H1 (cell line): ENCODE measurements around the gene VPS35L. TPM values are rescaled to one million over a fixed set of nuclear protein-coding genes. Genes with fewer than 3 reads are reported as not detected.

Experiments
- CTCF ChIA-PET: fragments of 300-600 bp; sonication (Branson Sonifier 250); formaldehyde crosslinking; loops from one replicate; lab custom pipeline; 2021; ENCODE audit not compliant: partially characterized antibody; lab: Charles Lee
- POLR2A ChIA-PET: fragments of 300-600 bp; sonication (Branson Sonifier 250); formaldehyde crosslinking; loops from one replicate; lab custom pipeline; 2021; ENCODE audit warnings: inconsistent platforms; ENCODE audit not compliant: partially characterized antibody; lab: Charles Lee
- DNase-seq, 2 experiments: peaks; one replicate each; pipeline versions ENCODE4 v3.0.0 to v3.0.0-alpha.2; 2010 to 2022; ENCODE audit warnings: low spot score in 2 of 2, low read depth in 1 of 2, mixed read lengths in 1 of 2
- FAIRE-seq: peaks from 2 replicates; lab custom pipeline; 2011; peaks lifted over from hg19 to GRCh38; lab: Jason Lieb, UNC
- H2AFZ ChIP-seq: 2 replicates; pipeline ENCODE4 v1.8.1; 2012; ENCODE audit warnings: low read length, inconsistent platforms
- H2AK5ac ChIP-seq: 2 replicates; pipeline ENCODE4 v1.6.1; 2013; ENCODE audit warnings: low read depth, low read length
- H2BK120ac ChIP-seq: replicated peaks from 2 replicates; pipeline ENCODE3; 2013; ENCODE audit warnings: low read depth, low read length, inconsistent platforms
- H2BK12ac ChIP-seq: 2 replicates; pipeline ENCODE4 v1.6.1; 2013; ENCODE audit warnings: low read depth, low read length
- H2BK15ac ChIP-seq: 2 replicates; pipeline ENCODE4 v1.6.1; 2013; ENCODE audit warnings: low read length
- H2BK20ac ChIP-seq: 2 replicates; pipeline ENCODE4 v1.6.1; 2013; ENCODE audit warnings: low read length
- H2BK5ac ChIP-seq: 2 replicates; pipeline ENCODE4 v1.6.1; 2013; ENCODE audit warnings: low read depth, low read length
- H3K14ac ChIP-seq: 2 replicates; pipeline ENCODE4 v1.6.1; 2013; ENCODE audit warnings: inconsistent platforms; ENCODE audit not compliant: insufficient read length
- H3K18ac ChIP-seq: 2 replicates; pipeline ENCODE4 v1.6.1; 2013; ENCODE audit warnings: low read length; ENCODE audit errors: extremely low read depth
- H3K23ac ChIP-seq: 2 replicates; pipeline ENCODE4 v1.6.1; 2013; ENCODE audit warnings: inconsistent platforms; ENCODE audit not compliant: insufficient read length
- H3K23me2 ChIP-seq: 2 replicates; pipeline ENCODE4 v1.6.1; 2013; ENCODE audit warnings: low read depth, low read length
- H3K27ac ChIP-seq: 2 replicates; pipeline ENCODE4 v1.6.1; 2011; ENCODE audit warnings: low read depth, low read length, inconsistent platforms
- H3K27me3 ChIP-seq, 4 experiments: replicated peaks in 1 of 4; 1 replicate in 1 of 4; 2 replicates in 3 of 4; pipeline versions ENCODE4 v1.6.1 to v1.8.1; 2011 to 2013; ENCODE audit warnings: low read length in 3 of 4, mild to moderate bottlenecking in 3 of 4, inconsistent platforms in 2 of 4, mixed read lengths in 2 of 4, moderate library complexity in 1 of 4; ENCODE audit not compliant: control insufficient read depth in 3 of 4, insufficient read depth in 3 of 4; ENCODE audit errors: extremely low read depth in 1 of 4
- H3K36me3 ChIP-seq, 4 experiments: 2 replicates each; pipeline versions ENCODE4 v1.6.1 to v1.8.1; 2011 to 2013; ENCODE audit warnings: mild to moderate bottlenecking in 4 of 4, low read length in 3 of 4, moderate library complexity in 2 of 4, control low read depth in 1 of 4, inconsistent platforms in 1 of 4; ENCODE audit not compliant: insufficient read depth in 4 of 4, control insufficient read depth in 2 of 4
- H3K4ac ChIP-seq: replicated peaks from 2 replicates; pipeline ENCODE3; 2013; ENCODE audit warnings: low read length, low read depth, mixed read lengths, inconsistent platforms; ENCODE audit not compliant: insufficient read length
- H3K4me1 ChIP-seq, 4 experiments: replicated peaks in 1 of 4; 1 replicate in 1 of 4; 2 replicates in 3 of 4; pipeline versions ENCODE4 v1.6.1 to v1.8.1; 2011 to 2013; ENCODE audit warnings: low read length in 3 of 4, inconsistent platforms in 2 of 4, mixed read lengths in 1 of 4; ENCODE audit not compliant: insufficient read depth in 4 of 4, control insufficient read depth in 3 of 4
- H3K4me2 ChIP-seq, 2 experiments: 2 replicates each; pipeline versions ENCODE4 v1.6.1 to v1.8.1; 2011 to 2013; ENCODE audit warnings: low read depth in 2 of 2, low read length in 2 of 2, control low read depth in 1 of 2, inconsistent platforms in 1 of 2, mild to moderate bottlenecking in 1 of 2; ENCODE audit not compliant: insufficient read depth in 1 of 2
- H3K4me3 ChIP-seq, 4 experiments: fragments of 200-600, 300-600 bp in 1 of 4; sonication (generic), shearing (Covaris generic), sonication (Bioruptor Twin) in 1 of 4; 2 replicates each; pipeline versions ENCODE4 v1.5.1 to v1.8.1; 2011 to 2016; ENCODE audit warnings: low read length in 4 of 4, low read depth in 3 of 4, control low read depth in 2 of 4, inconsistent platforms in 2 of 4, mild to moderate bottlenecking in 2 of 4, mixed read lengths in 1 of 4, moderate library complexity in 1 of 4; ENCODE audit not compliant: insufficient read depth in 2 of 4; ENCODE audit errors: extremely low read depth in 1 of 4
- H3K56ac ChIP-seq: replicated peaks from 2 replicates; pipeline ENCODE3; 2013; ENCODE audit warnings: low read depth, mild to moderate bottlenecking, mixed read lengths, low read length, inconsistent platforms; ENCODE audit not compliant: insufficient read length
- H3K79me1 ChIP-seq: 2 replicates; pipeline ENCODE4 v1.6.1; 2013; ENCODE audit warnings: low read depth, low read length, control low read depth
- H3K79me2 ChIP-seq, 2 experiments: 2 replicates each; pipeline versions ENCODE4 v1.6.1 to v1.8.1; 2012 to 2013; ENCODE audit warnings: low read length in 2 of 2, mild to moderate bottlenecking in 2 of 2, inconsistent platforms in 1 of 2; ENCODE audit not compliant: insufficient read depth in 2 of 2, control insufficient read depth in 1 of 2
- H3K9ac ChIP-seq, 4 experiments: replicated peaks in 1 of 4; 1 replicate in 1 of 4; 2 replicates in 3 of 4; pipeline versions ENCODE4 v1.6.1 to v1.8.1; 2011 to 2013; ENCODE audit warnings: low read depth in 3 of 4, low read length in 3 of 4, control low read depth in 2 of 4, mild to moderate bottlenecking in 2 of 4, moderate library complexity in 2 of 4, inconsistent platforms in 1 of 4; ENCODE audit errors: extremely low read depth in 1 of 4
- H3K9me3 ChIP-seq, 2 experiments: 2 replicates each; pipeline versions ENCODE4 v1.6.1 to v1.8.1; 2012 to 2013; ENCODE audit warnings: mild to moderate bottlenecking in 2 of 2, moderate library complexity in 2 of 2, control low read depth in 1 of 2, inconsistent platforms in 1 of 2, low read depth in 1 of 2, low read length in 1 of 2, mixed read lengths in 1 of 2; ENCODE audit not compliant: insufficient read depth in 2 of 2
- H4K20me1 ChIP-seq, 2 experiments: replicated peaks in 1 of 2; 2 replicates each; pipeline versions ENCODE3 to v1.8.1; 2011 to 2013; ENCODE audit warnings: inconsistent platforms in 2 of 2, low read length in 2 of 2, mild to moderate bottlenecking in 1 of 2; ENCODE audit not compliant: insufficient read depth in 2 of 2, control insufficient read depth in 1 of 2
- H4K5ac ChIP-seq: 2 replicates; pipeline ENCODE4 v1.6.1; 2013; ENCODE audit warnings: low read length, low read depth, mixed read lengths, inconsistent platforms; ENCODE audit not compliant: insufficient read length
- H4K8ac ChIP-seq: 2 replicates; pipeline ENCODE4 v1.8.0; 2013; ENCODE audit warnings: mild to moderate bottlenecking, moderate library complexity, low read length, inconsistent platforms; ENCODE audit not compliant: insufficient read depth; ENCODE audit errors: extremely low read depth
- H4K91ac ChIP-seq: replicated peaks from 2 replicates; pipeline ENCODE3; 2013; ENCODE audit warnings: low read length, mixed read lengths, inconsistent platforms; ENCODE audit not compliant: insufficient read length
- ASH2L ChIP-seq: fragments of 200-600, 300-600 bp; sonication (generic); IDR thresholded peaks from one replicate; pipeline ENCODE4 v1.7.1; 2017; ENCODE audit warnings: low read length
- CTBP2 ChIP-seq: IDR thresholded peaks from 2 replicates; pipeline ENCODE4 v1.7.0; 2011; ENCODE audit warnings: borderline replicate concordance, mild to moderate bottlenecking, moderate library complexity, mixed read lengths, low read length; ENCODE audit not compliant: insufficient read depth, insufficient read length
- EZH2 ChIP-seq: fragments of 200-600 bp; sonication (generic); IDR thresholded peaks from 2 replicates; pipeline ENCODE4 v1.7.1; 2012; ENCODE audit warnings: low read depth, mild to moderate bottlenecking, moderate library complexity, low read length, inconsistent platforms; ENCODE audit not compliant: severe bottlenecking
- KDM4A ChIP-seq: IDR thresholded peaks from one replicate; pipeline ENCODE4 v1.7.1; 2012; ENCODE audit warnings: low read depth, mild to moderate bottlenecking, moderate library complexity, low read length, inconsistent platforms; ENCODE audit not compliant: severe bottlenecking
- POLR2A ChIP-seq, 2 experiments: IDR thresholded peaks; 1 replicate in 1 of 2; 2 replicates in 1 of 2; pipeline ENCODE4 v1.6.1; 2011; ENCODE audit warnings: low read depth in 2 of 2, low read length in 2 of 2, mild to moderate bottlenecking in 2 of 2; ENCODE audit errors: control extremely low read depth in 1 of 2
- WGBS, 2 experiments: shearing (Covaris generic) in 1 of 2; methylation state at CpG; one replicate each; pipeline versions ENCODE4 v1.1.6 to v1.1.7; 2013 to 2015; ENCODE audit warnings: low lambda C conversion rate in 2 of 2, mixed read lengths in 2 of 2, inconsistent platforms in 1 of 2, low coverage in 1 of 2, missing lambda C conversion rate in 1 of 2; ENCODE audit not compliant: insufficient replicate concordance in 2 of 2, insufficient coverage in 1 of 2, insufficient read length in 1 of 2; ENCODE audit errors: extremely low coverage in 1 of 2, missing lambda C conversion rate in 1 of 2; 5-methylcytosine and 5-hydroxymethylcytosine counted together
- polyA plus RNA-seq, 7 experiments: library from polyadenylated mRNA; depleted of rRNA in 3 of 7; stranded (reverse) in 5 of 7; unstranded in 2 of 7; fragments of >200 nt in 5 of 7; fragments of 200-250 nt in 2 of 7; gene quantifications; 1 replicate in 5 of 7; 2 replicates in 1 of 7; 4 replicates in 1 of 7; pipeline versions ENCODE4 v1.2.1 to v1.2.3, GENCODE V29; 2011 to 2013; ENCODE audit warnings: missing spikeins in 2 of 7, mixed read lengths in 2 of 7
- total RNA-seq: library from RNA; stranded (reverse); fragmentation: NEBNext Ultra II Directional; extraction: Animal tissue kit (Norgen Biotek cat#: 25700); gene quantifications from 2 replicates; pipeline ENCODE4 v1.2.1, GENCODE V29; 2021
- TF ChIP-seq, protein P1 (sequence below): IDR thresholded peaks from 2 replicates; pipeline ENCODE4 v1.6.1; 2012; ENCODE audit warnings: inconsistent platforms

VPS35L gene
- total and polyA plus RNA-seq, 2 of the 8 experiments (the other 6 are each of a cell fraction or from before 2014, with no cell fraction given): 31.5 to 57.1 TPM

DNA sequence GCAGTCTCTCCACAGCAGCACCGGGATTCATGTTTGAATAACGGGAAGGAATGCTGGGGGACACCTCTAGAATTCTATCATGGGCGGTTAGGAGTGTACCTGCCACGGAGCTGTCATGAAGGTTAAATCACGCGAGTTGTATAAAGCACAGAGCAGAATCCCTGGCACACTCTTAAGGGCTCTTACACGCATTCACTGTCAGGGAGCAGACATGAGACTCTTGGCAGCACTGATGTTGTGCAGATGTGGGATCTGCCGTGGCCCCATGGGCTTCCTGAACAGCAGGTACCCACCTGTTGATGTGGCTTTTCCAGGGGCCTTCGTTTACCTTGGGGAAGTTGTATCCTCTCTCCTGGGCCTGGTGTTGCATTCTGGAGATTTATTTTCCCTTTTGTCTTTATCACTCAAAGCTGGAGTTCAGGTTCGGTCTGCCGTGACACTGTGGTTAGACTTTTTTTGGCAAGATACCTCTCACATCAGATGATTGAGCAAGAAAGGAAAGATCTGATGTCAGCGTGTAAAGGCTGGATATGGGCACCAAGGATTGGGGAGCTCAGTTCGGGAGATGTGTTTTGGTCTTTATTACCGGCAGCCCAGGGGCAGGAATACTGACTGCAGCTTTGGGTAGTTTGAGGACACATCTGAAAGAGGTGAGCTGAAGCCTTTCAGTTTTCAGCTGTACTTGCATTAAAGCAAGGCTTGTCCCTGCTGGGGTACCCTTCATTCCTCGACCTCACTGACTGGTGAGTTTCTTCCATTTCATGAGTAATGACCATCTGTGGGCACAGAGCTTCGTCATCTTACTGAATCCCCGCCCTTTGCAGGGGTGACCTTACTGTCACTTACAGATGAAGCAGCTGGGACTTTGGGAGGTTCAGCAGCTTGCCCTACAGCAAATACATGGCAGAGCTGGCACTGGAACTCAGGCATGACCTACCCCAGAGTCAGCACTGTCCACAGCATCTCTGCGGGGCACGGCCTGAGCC lies 143.3 kb downstream of the VPS35L start:
- DNase-seq (no peak), FAIRE-seq (no peak)
- no peaks in the 10 kb centered on the region for H3K23me2 ChIP-seq
- WGBS, 2 experiments: 96% methylated on average over 19 of the region's 19 CpGs; no CpG with 5 or more reads in 1 of the 2 experiments
- H2BK12ac ChIP-seq: no peak overlapping the region
- H4K5ac ChIP-seq: no peak overlapping the region
- no peak overlapping the region for H3K23ac ChIP-seq
- H3K9me3 ChIP-seq: peaks cover 6 to 17% of the 10 kb centered on the region in 2 experiments
- no peak overlapping the region for H3K4me2 ChIP-seq
- no peak overlapping the region for H3K4me3 ChIP-seq
- CTCF ChIA-PET: interaction anchor here (0.8 to 2.0 kb wide), 7 partner anchors 11 to 291 kb away, joined by 3 to 6 read pairs (median 4); partner anchors contain the start of gene GPRC5B
- no peak overlapping the region for H2BK15ac ChIP-seq
- no peaks in the 10 kb centered on the region for H3K27me3 ChIP-seq
- no peak overlapping the region for H3K18ac ChIP-seq
- H3K14ac ChIP-seq: no peak overlapping the region
- H3K36me3 ChIP-seq: peaks cover 14 to 61% (median 36%) of the 10 kb centered on the region in 4 experiments
- no peaks in the 10 kb centered on the region for H3K4me1 ChIP-seq
- peaks cover 3 to 4% of the 10 kb centered on the region in 2 experiments for H4K20me1 ChIP-seq
- no peak overlapping the region for H2BK20ac ChIP-seq
- H3K56ac ChIP-seq: no peak overlapping the region
- H3K27ac ChIP-seq: no peak overlapping the region
- no peak overlapping the region for H3K4ac ChIP-seq
- peaks cover 0 to 8% of the 10 kb centered on the region in 2 experiments; a peak in 1 of 4 replicates for H3K79me2 ChIP-seq
- H3K79me1 ChIP-seq: peaks cover 3% of the 10 kb centered on the region; the same call in 1 of the 2 replicates
- no peak overlapping the region for H2AK5ac ChIP-seq
- H2AFZ ChIP-seq: no peak overlapping the region
- H3K9ac ChIP-seq: no peak overlapping the region
- no peak overlapping the region for H2BK120ac ChIP-seq
- H4K8ac ChIP-seq: no peak overlapping the region
- H4K91ac ChIP-seq: no peak overlapping the region
- no peak for TF ChIP-seq CTBP2
- TF ChIP-seq, protein P1, sequence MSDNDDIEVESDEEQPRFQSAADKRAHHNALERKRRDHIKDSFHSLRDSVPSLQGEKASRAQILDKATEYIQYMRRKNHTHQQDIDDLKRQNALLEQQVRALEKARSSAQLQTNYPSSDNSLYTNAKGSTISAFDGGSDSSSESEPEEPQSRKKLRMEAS: no peak
- no peak for TF ChIP-seq EZH2
- TF ChIP-seq POLR2A (IDR thresholded peaks at IDR 0.05; ENCODE audit: control extremely low read depth in 1 of 2, low read depth in 2 of 2, low read length in 2 of 2): peak in 1 of 2 experiments; percentile 58; a peak in 2 of 3 replicates
- TF ChIP-seq KDM4A: no peak
- no peak for TF ChIP-seq ASH2L
- TF ChIP-seq, all 59 proteins: peak for 1
- H2BK5ac ChIP-seq: no peak overlapping the region
- POLR2A ChIA-PET: interaction anchor here (0.7 to 5.2 kb wide), 12 partner anchors 11 to 184 kb away, joined by 3 to 23 read pairs (median 6); partner anchors contain the start of genes IQCK and KNOP1
